ENCODE data around the gene ETNK1.
A peak's percentile ranks its signal among the peaks of the same experiment; 100 is the strongest.

Gene ETNK1

GRCh38 chr12:22624870-22625761 lies at the start of gene ETNK1:
ETNK1 (plus strand) TSS chr12:22625171; CDS start chr12:22625431, 260 bp downstream.
- DNase-seq (ENCODE audit: extremely low read depth, low read depth) = peak; percentile 47
- peak within 1 kb of the TSS; percentile 97 for H3K4me3 ChIP-seq (replicated peaks; ENCODE audit: low read depth, low read length)
- TF ChIP-seq, protein P1, sequence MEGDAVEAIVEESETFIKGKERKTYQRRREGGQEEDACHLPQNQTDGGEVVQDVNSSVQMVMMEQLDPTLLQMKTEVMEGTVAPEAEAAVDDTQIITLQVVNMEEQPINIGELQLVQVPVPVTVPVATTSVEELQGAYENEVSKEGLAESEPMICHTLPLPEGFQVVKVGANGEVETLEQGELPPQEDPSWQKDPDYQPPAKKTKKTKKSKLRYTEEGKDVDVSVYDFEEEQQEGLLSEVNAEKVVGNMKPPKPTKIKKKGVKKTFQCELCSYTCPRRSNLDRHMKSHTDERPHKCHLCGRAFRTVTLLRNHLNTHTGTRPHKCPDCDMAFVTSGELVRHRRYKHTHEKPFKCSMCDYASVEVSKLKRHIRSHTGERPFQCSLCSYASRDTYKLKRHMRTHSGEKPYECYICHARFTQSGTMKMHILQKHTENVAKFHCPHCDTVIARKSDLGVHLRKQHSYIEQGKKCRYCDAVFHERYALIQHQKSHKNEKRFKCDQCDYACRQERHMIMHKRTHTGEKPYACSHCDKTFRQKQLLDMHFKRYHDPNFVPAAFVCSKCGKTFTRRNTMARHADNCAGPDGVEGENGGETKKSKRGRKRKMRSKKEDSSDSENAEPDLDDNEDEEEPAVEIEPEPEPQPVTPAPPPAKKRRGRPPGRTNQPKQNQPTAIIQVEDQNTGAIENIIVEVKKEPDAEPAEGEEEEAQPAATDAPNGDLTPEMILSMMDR (IDR thresholded peaks at IDR 0.05; ENCODE audit: low read depth, low read length, missing control alignments) = no peak

DNA sequence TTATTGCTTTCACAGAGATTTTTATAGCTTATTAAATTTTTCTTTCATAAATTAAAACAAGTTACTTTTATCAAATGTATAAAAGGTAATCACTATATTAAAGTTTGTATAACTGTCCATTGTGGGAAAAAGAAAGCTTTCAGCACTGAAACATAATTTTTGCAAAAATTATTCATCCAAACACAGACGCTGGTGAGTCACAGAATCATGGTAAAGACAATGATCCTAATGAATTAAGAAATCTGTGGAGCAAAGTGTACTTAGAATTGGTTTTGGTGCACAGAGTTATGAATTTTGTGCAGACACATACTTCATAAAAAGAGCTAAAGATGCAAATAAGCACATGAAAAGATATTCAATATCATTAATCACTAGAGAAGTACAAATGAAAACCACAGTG lies 48.9 kb upstream of the ETNK1 start:
- TF ChIP-seq, protein P1 (IDR thresholded peaks at IDR 0.05; ENCODE audit: low read depth, low read length, missing control alignments) = no peak

GRCh38 chr12:22576473-22576872 lies 48.5 kb upstream of the ETNK1 start:
- TF ChIP-seq, protein P1 (IDR thresholded peaks at IDR 0.05; ENCODE audit: low read depth, low read length, missing control alignments) = no peak
- no peak for DNase-seq (ENCODE audit: extremely low read depth, low read depth)
- no peak overlapping the region for H3K4me3 ChIP-seq (replicated peaks; ENCODE audit: low read depth, low read length)

More for the DNA sequence above, 48.9 kb upstream of the ETNK1 start:
- H3K4me3 ChIP-seq (replicated peaks; ENCODE audit: low read depth, low read length) = no peak overlapping the region
- no peak for DNase-seq (ENCODE audit: extremely low read depth, low read depth)

GRCh38 chr12:22577667-22578066 lies 47.3 kb upstream of the ETNK1 start:
- H3K4me3 ChIP-seq (replicated peaks; ENCODE audit: low read depth, low read length) = no peak overlapping the region
- TF ChIP-seq, protein P1 (IDR thresholded peaks at IDR 0.05; ENCODE audit: low read depth, low read length, missing control alignments) = no peak
- no peak for DNase-seq (ENCODE audit: extremely low read depth, low read depth)

DNA sequence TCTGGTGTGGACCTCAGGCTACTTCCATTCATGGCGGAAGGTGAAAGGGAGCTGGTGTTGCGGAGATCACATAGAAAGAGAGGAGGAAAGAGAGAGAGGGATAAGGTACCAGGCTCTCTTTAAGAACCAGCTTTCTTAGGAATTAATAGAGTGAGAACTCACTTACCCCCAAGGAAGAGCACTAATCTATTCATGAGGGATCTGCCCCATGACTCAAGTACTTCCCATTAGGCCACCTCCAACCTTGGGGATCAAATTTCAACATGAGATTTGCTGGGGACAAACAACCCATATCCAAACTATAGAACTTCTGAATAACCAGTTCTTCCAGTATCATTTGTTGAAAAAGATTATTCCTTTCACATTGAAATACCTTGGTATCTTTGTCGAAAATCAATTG lies 46.6 kb upstream of the ETNK1 start:
- no peak overlapping the region for H3K4me3 ChIP-seq (replicated peaks; ENCODE audit: low read depth, low read length)
- TF ChIP-seq, protein P1 (IDR thresholded peaks at IDR 0.05; ENCODE audit: low read depth, low read length, missing control alignments) = no peak
- no peak for DNase-seq (ENCODE audit: extremely low read depth, low read depth)

GRCh38 chr12:22588817-22589216 lies 36.2 kb upstream of the ETNK1 start:
- peak; percentile 14 for DNase-seq (ENCODE audit: extremely low read depth, low read depth)
- no peak overlapping the region for H3K4me3 ChIP-seq (replicated peaks; ENCODE audit: low read depth, low read length)

More at GRCh38 chr12:22588817-22589216, 36.2 kb upstream of the ETNK1 start:
- TF ChIP-seq, protein P1 (IDR thresholded peaks at IDR 0.05; ENCODE audit: low read depth, low read length, missing control alignments) = no peak
